Thyroid gland (tissue), 4 donors: ENCODE data around the gene CCDC170.

Experiments used
- POLR2A ChIP-seq, 2 donors: fragments of 450-650 bp; IDR thresholded peaks; one replicate each; pipeline ENCODE4 v1.6.1; 2017; ENCODE audit warnings: antibody characterized with exemption in 2 of 2, mild to moderate bottlenecking in 2 of 2, moderate library complexity in 1 of 2
- TF ChIP-seq, protein P1 (sequence below), 6 experiments: fragments of 200-600 bp in 3 of 6; fragments of 450-650 bp in 3 of 6; sonication (generic) in 3 of 6; IDR thresholded peaks; one replicate each; pipeline ENCODE4 v1.5.1; 2016 to 2019; ENCODE audit warnings: antibody characterized with exemption in 6 of 6, mild to moderate bottlenecking in 2 of 6, inconsistent platforms in 1 of 6, moderate library complexity in 1 of 6

GRCh38 chr6:151649835-151650234 lies 156.0 kb downstream of the CCDC170 start:
- no peak for TF ChIP-seq POLR2A (IDR thresholded peaks at IDR 0.05)
- TF ChIP-seq, protein P1, sequence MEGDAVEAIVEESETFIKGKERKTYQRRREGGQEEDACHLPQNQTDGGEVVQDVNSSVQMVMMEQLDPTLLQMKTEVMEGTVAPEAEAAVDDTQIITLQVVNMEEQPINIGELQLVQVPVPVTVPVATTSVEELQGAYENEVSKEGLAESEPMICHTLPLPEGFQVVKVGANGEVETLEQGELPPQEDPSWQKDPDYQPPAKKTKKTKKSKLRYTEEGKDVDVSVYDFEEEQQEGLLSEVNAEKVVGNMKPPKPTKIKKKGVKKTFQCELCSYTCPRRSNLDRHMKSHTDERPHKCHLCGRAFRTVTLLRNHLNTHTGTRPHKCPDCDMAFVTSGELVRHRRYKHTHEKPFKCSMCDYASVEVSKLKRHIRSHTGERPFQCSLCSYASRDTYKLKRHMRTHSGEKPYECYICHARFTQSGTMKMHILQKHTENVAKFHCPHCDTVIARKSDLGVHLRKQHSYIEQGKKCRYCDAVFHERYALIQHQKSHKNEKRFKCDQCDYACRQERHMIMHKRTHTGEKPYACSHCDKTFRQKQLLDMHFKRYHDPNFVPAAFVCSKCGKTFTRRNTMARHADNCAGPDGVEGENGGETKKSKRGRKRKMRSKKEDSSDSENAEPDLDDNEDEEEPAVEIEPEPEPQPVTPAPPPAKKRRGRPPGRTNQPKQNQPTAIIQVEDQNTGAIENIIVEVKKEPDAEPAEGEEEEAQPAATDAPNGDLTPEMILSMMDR (IDR thresholded peaks at IDR 0.05): no peak
